Right renal pelvis (tissue), 4 donors: ENCODE data around the gene PCSK6. TPM values are rescaled to one million over a fixed set of nuclear protein-coding genes. Genes with fewer than 3 reads are reported as not detected.

ENCODE experiments used
- DNase-seq, 4 donors: peaks; one replicate each; pipeline ENCODE4 v3.0.0-alpha.2; 2013; ENCODE audit warnings: low read depth in 4 of 4, low spot score in 3 of 4, missing footprints in 1 of 4
- polyA plus RNA-seq, 4 donors: library from polyadenylated mRNA; unstranded; fragments of 120-200 nt; gene quantifications; one replicate each; pipeline ENCODE4 v1.2.1, GENCODE V29; 2013; ENCODE audit not compliant: insufficient read length in 4 of 4

Gene PCSK6
- polyA plus RNA-seq, 4 donors = 6.7 to 9.4 (median 7.1) TPM

- no peak for DNase-seq
Observed at GRCh38 chr15:101318839-101319238, 170.7 kb downstream of the PCSK6 start.

- DNase-seq = no peak
Observed at GRCh38 chr15:101318147-101318819, 171.2 kb downstream of the PCSK6 start.

DNA sequence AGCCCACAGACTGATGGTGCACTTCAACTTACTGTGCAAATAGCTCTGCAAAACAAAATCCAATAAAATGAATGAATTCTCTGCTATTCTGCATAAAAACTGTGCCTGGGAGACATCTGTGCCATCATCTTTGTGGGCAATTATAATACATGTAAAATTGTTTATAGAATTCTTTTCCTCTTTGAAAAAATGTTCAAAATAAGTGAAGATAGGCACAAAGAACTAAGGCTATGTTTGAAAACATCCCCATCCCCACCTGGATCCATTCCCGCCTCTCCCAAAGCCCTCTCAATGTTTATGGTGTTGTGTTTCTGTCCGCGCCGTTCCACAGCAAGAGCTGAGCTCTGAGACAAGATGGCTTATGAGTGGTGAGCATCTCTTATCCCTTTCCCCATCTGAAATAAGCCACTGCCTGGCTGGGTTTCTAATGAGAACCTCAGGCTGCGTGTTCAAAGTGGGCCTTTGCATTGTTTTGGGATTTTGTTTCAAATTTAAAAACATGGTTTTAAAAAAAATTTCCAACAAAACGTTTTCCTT is 172.1 kb downstream of the PCSK6 start:
- DNase-seq = no peak

DNA sequence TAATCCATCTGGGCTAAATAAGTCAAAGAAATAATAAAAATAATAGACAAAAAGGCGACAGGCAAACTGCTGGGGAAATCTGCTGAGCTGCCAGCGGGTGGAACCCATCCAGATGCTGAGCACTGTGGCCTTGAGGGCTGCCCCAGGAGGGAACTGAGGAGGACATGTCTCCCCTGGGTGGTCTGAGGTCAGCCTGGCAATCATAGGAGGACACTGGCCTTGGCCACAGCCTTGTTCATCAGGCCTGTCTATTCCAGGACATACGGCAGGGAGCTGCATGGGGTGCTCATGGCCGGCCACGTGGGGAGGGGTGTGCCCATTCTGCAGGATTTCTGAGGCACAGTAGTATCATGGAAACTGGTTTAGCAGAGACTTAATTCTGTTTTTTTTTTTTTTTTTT is 173.0 kb downstream of the PCSK6 start:
- no peak for DNase-seq

DNA sequence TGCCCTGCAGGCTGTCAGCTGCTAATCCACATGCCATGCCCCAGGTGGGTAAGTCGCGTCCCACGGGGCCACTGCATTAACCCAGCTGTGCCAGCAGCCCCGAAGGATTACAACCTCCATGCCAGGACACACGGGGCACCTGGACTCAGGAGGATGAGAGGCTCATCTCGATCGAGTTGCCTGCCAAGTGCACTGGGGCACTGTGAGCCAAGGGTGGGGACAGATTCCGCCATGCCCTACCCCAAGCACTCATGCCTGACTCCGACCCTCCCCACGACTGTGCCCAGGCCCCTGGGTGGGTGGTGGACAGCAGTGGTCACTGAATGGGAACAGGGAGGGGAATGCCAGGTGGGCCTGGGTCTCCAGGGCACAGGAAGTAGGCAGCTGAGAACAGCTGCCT is 173.8 kb downstream of the PCSK6 start:
- no peak for DNase-seq

DNA sequence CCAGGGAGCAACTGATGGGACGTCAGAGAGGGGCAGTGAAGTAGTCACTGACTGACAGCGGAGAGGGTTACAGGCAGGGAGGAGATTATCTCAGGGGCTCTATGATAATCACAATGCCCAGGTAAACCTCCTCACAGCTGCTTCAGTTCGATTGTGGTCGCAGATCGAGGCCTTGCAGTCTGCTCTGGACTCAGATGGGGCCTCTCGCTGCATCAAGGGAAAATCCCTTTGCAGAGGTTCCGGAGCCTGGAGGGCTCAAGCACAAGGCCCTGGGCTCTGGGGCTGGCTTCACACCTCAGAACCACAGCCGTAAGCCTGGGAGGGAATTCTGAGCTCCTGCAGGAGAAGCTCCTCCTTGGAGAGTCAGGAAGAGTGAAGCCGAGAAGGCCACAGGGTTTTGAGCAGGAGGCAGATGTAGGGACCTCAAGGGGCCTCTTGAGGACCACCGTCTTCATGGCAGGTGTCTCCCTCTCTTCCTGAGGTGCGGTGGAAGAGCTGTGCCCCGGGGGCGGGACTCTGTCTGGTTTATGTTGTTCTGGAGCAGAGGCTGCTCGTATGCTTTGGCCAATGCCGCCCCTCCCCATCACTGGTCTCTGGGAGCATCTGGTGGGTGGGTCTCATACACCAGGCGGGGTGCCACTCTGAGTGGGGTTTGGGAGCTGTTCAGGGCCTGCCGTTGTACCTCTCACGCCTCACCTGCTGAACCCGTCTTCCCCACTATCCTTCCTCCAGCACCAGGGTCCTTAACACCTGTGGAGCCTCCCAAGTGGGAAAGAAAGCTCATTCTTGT is 175.0 kb downstream of the PCSK6 start:
- no peak for DNase-seq

DNA sequence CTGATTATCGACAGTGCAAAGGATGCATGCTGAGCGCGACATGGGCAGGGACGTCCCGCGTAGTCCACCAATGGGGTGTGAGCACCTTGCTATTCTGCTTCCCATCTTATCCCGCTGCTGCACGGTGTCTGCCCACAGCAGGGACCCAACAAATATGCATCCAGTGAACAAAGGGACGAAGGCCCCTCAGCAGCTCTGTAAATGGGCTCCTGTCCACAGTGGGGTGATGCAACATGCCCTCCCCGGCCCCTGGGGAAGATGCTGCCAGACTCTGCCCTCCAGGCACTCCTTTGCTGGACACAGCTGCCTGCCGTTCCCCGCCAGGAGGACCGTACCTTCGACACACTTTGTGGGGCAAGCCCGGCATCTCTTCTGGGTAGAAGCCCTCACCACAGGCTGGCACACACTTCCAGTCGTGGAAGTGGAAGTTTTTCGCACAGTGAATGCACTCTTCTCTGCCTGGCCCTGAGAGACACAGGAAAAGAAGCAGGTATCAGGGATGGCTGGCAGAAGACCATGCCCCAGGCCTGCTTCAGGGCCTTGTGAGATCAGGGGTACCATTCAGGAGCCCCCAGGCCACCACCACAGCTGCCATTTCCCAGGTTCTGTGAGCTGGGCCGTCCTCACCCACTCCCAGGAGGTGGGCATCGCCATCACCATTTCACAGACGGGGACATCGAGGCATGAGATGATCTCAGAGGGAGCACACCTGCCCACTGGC is 176.3 kb downstream of the PCSK6 start:
- no peak for DNase-seq

- no peak for DNase-seq
Observed at GRCh38 chr15:101310508-101310907, 179.0 kb downstream of the PCSK6 start.

GRCh38 chr15:101310161-101310480 is 179.4 kb downstream of the PCSK6 start:
- no peak for DNase-seq

DNA sequence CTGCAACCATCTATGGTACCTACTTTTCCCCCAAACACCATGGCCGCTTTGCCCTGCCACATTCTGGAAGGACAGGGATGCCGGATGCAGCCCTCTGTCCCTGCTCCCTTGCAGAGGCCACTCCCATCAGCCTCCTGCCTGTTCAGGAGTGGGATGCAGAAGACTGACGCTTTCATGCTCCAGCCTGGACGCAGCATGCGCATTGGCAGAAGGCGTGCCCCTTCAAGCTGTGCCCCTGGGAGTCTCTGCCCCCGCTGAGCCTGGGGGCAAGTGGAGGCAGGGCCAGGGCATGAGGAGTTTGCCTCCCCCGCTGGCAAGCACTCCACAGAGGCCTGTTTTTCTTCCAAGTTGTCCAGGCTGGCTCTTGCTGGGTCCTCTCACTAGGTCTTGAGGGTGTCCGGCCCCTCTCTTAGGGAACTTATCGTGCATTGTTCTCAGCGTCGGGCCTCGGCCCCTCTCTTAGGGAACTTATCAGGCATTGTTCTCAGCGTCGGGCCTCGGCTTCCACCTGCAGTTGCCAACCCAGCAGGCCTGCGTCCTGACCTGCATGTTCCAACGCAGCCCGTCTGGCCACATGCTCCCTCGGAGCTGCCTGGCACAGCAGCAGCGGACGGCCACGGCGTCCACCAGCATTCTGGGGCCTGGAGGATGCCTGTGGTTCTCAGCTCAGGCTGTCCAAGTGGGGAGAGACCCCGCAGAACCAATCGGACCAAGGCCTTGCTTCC is 179.9 kb downstream of the PCSK6 start:
- no peak for DNase-seq

GRCh38 chr15:101308604-101309435 is 180.7 kb downstream of the PCSK6 start:
- DNase-seq = no peak

GRCh38 chr15:101307897-101308603 is 181.5 kb downstream of the PCSK6 start:
- no peak for DNase-seq

- DNase-seq = no peak
Observed at GRCh38 chr15:101307048-101307896, 182.2 kb downstream of the PCSK6 start.

DNA sequence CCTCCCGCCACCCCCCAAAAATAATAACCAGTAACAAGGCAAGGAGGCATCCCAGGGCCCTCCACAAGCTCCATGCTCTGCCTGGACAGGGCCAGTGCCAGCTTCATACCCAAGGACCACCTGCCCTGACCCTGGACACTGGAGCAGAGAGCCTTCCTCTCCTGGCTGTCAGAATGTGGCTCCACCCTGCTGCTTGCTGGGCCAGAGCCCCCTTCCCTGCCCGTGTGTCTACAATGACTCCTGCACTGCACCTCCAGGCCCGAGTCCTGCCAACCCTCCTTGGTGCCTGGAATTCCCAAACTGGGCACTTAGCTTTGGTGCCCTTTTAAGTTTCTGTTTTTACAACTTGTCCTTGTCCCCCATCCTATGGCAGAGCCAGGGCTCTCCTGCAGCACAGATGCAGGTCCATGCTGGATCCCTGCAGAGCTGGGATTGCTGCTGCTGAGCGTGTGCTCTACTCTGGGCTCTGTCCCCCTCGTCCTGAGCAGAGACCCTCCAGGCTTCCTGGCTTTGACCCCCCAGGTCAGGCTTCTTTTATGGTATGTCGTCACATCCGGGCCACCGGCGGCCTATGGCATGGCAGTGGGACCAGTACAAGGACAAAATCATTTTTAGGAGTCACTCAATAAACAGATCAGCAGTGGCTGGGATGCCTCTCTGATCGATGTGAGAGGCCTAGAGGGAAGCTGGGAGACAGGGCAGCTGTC is 183.0 kb downstream of the PCSK6 start:
- DNase-seq = no peak

GRCh38 chr15:101305820-101306255 is 183.7 kb downstream of the PCSK6 start:
- DNase-seq = no peak

DNA sequence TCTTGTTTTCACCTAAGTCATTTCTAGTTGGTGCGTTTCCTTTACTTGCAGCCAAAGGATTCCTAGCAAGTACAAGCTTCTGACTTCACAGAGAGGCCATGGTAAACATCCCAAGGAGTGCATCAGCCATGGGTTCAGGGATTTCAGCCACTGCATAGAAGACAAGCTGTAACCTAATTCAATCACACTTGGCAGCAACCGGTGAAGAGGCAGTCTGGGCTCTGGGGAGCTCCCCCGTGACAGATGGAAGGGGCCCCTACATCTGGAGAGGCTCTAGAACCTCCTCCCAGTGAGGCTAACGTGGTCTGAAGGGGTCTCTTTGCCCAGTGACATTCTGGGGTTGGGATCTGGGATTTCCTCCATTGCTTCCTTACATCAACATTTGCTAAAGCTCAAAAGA is 186.1 kb downstream of the PCSK6 start:
- DNase-seq = no peak
